IMR-90 (cell line): ENCODE data around the gene BCL2L1. TPM values are rescaled to one million over a fixed set of nuclear protein-coding genes. Genes with fewer than 3 reads are reported as not detected.
A peak's percentile ranks its signal among the peaks of the same experiment; 100 is the strongest.

Source experiments
- ATAC-seq: fragments of 200-7000 bp; cut with Tn5 transposase; 2 replicates; pipeline ENCODE4 v1.9.1; 2020; ENCODE audit warnings: low read depth, mild to moderate bottlenecking, moderate library complexity
- BruUV-seq: library from RNA; stranded (reverse); fragments of 400-500 nt; replicated peaks from 2 replicates; lab custom pipeline; 2021; lab: Mats Ljungman, UMichigan
- CTCF ChIA-PET: fragments of 300-600 bp; formaldehyde crosslinking; extraction: SDS; loops from one replicate; lab custom pipeline; 2021; ENCODE audit warnings: antibody characterized with exemption; lab: Yijun Ruan, JAX
- POLR2A ChIA-PET: fragments of 300-600 bp; sonication (Branson Sonifier 250); formaldehyde crosslinking; loops from one replicate; lab custom pipeline; 2022; ENCODE audit warnings: antibody characterized with exemption; ENCODE audit not compliant: unreplicated experiment; lab: Charles Lee
- DNase-seq: peaks from one replicate; pipeline ENCODE4 v3.0.0; 2013
- H2AFZ ChIP-seq: replicated peaks from 2 replicates; pipeline ENCODE3; 2013; ENCODE audit warnings: low read length, mild to moderate bottlenecking; ENCODE audit not compliant: poor library complexity
- H2AK5ac ChIP-seq: 2 replicates; pipeline ENCODE4 v1.6.1; 2013; ENCODE audit warnings: low read depth, low read length, inconsistent platforms
- H2AK9ac ChIP-seq: replicated peaks from 2 replicates; pipeline ENCODE3; 2013; ENCODE audit warnings: mild to moderate bottlenecking, low read depth, low read length, moderate library complexity; ENCODE audit not compliant: poor library complexity
- H2BK120ac ChIP-seq: 2 replicates; pipeline ENCODE4 v1.6.1; 2013; ENCODE audit warnings: low read depth, low read length, inconsistent platforms
- H2BK15ac ChIP-seq: 3 replicates; pipeline ENCODE4 v1.6.1; 2013; ENCODE audit warnings: low read depth, low read length, inconsistent platforms
- H2BK20ac ChIP-seq: 2 replicates; pipeline ENCODE4 v1.6.1; 2013; ENCODE audit warnings: low read depth, mild to moderate bottlenecking, inconsistent platforms, low read length, moderate library complexity
- H2BK5ac ChIP-seq: 2 replicates; pipeline ENCODE4 v1.6.1; 2013; ENCODE audit warnings: mild to moderate bottlenecking, low read depth, low read length, inconsistent platforms; ENCODE audit not compliant: poor library complexity, severe bottlenecking
- H3K14ac ChIP-seq: replicated peaks from 2 replicates; pipeline ENCODE4 v1.6.1; 2013; ENCODE audit warnings: low read depth, low read length, inconsistent platforms
- H3K18ac ChIP-seq: 2 replicates; pipeline ENCODE4 v1.6.1; 2013; ENCODE audit warnings: low read depth, low read length, control low read depth
- H3K23ac ChIP-seq: 2 replicates; pipeline ENCODE4 v1.6.1; 2013; ENCODE audit warnings: low read depth, low read length, inconsistent platforms
- H3K27ac ChIP-seq: 2 replicates; pipeline ENCODE4 v1.5.1; 2013; ENCODE audit warnings: mild to moderate bottlenecking, control low read depth, low read length; ENCODE audit not compliant: insufficient read depth
- H3K27me3 ChIP-seq: 2 replicates; pipeline ENCODE4 v1.6.1; 2013; ENCODE audit warnings: low read length; ENCODE audit not compliant: control insufficient read depth, insufficient read depth
- H3K36me3 ChIP-seq: 2 replicates; pipeline ENCODE4 v1.6.1; 2013; ENCODE audit warnings: low read length, mixed read lengths; ENCODE audit not compliant: control insufficient read depth, insufficient read depth
- H3K4ac ChIP-seq: 2 replicates; pipeline ENCODE4 v1.6.1; 2013; ENCODE audit warnings: low read depth, low read length, inconsistent platforms
- H3K4me1 ChIP-seq: 2 replicates; pipeline ENCODE4 v1.6.1; 2013; ENCODE audit warnings: low read length, mixed read lengths; ENCODE audit not compliant: control insufficient read depth, insufficient read depth
- H3K4me2 ChIP-seq: 2 replicates; pipeline ENCODE4 v1.6.1; 2013; ENCODE audit warnings: low read depth, mild to moderate bottlenecking, control low read depth, low read length, moderate library complexity
- H3K4me3 ChIP-seq: 2 replicates; pipeline ENCODE4 v1.5.1; 2013; ENCODE audit warnings: low read depth, mild to moderate bottlenecking, control low read depth, low read length, moderate library complexity; ENCODE audit not compliant: insufficient read depth
- H3K56ac ChIP-seq: 2 replicates; pipeline ENCODE4 v1.6.1; 2013; ENCODE audit warnings: low read length, inconsistent platforms; ENCODE audit not compliant: insufficient read depth; ENCODE audit errors: extremely low read depth
- H3K79me1 ChIP-seq, 2 experiments: 2 replicates each; pipeline ENCODE4 v1.6.1; 2013; ENCODE audit warnings: low read length in 2 of 2, inconsistent platforms in 1 of 2, low read depth in 1 of 2
- H3K9ac ChIP-seq: 2 replicates; pipeline ENCODE4 v1.6.1; 2013; ENCODE audit warnings: low read depth, low read length, control low read depth
- H3K9me1 ChIP-seq: 2 replicates; pipeline ENCODE4 v1.6.1; 2013; ENCODE audit warnings: low read length, inconsistent platforms; ENCODE audit not compliant: insufficient read depth
- H3K9me3 ChIP-seq: 2 replicates; pipeline ENCODE4 v1.6.1; 2013; ENCODE audit warnings: low read length; ENCODE audit not compliant: control insufficient read depth, insufficient read depth
- H4K20me1 ChIP-seq: 2 replicates; pipeline ENCODE4 v1.6.1; 2013; ENCODE audit warnings: low read length, inconsistent platforms; ENCODE audit not compliant: insufficient read depth
- H4K5ac ChIP-seq: 2 replicates; pipeline ENCODE4 v1.6.1; 2013; ENCODE audit warnings: mild to moderate bottlenecking, low read depth, low read length, control low read depth
- H4K8ac ChIP-seq, 2 experiments: 2 replicates each; pipeline ENCODE4 v1.6.1; 2013; ENCODE audit warnings: low read depth in 2 of 2, low read length in 2 of 2, control low read depth in 1 of 2, inconsistent platforms in 1 of 2
- H4K91ac ChIP-seq: 2 replicates; pipeline ENCODE4 v1.6.1; 2013; ENCODE audit warnings: low read depth, low read length, inconsistent platforms; ENCODE audit not compliant: insufficient read depth
- NFE2L2 ChIP-seq: fragments of 150-350 bp; IDR thresholded peaks from 2 replicates; pipeline ENCODE4 v1.6.1; 2016; ENCODE audit warnings: low read depth, mild to moderate bottlenecking, low read length
- RAD21 ChIP-seq: IDR thresholded peaks from 2 replicates; pipeline ENCODE4 v1.6.1; 2012; ENCODE audit warnings: low read length, improper control_type of control experiment
- RCOR1 ChIP-seq: IDR thresholded peaks from 2 replicates; pipeline ENCODE4 v1.6.1; 2012; ENCODE audit warnings: mild to moderate bottlenecking, low read length, improper control_type of control experiment; ENCODE audit not compliant: insufficient replicate concordance
- WGBS, 2 experiments: methylation state at CpG; one replicate each; pipeline versions ENCODE4 v1.1.5 to v1.1.7; 2013; ENCODE audit warnings: missing lambda C conversion rate in 2 of 2; ENCODE audit not compliant: insufficient read length in 1 of 2; ENCODE audit errors: extremely low coverage in 2 of 2; 5-methylcytosine and 5-hydroxymethylcytosine counted together
- dilution Hi-C: fragments of 300-500 bp; cut with HindIII; formaldehyde crosslinking; loops from one replicate; pipeline ENCODE4 v1.14.3; 2018; ENCODE audit warnings: low sequenced_read_pairs; ENCODE audit not compliant: unreplicated experiment
- in situ Hi-C: fragments of 300-500 bp; cut with MboI; formaldehyde crosslinking; loops from 3 replicates; pipeline ENCODE4 v1.14.3; 2019; ENCODE audit warnings: low sequenced_read_pairs, inconsistent platforms, mixed read lengths
- intact Hi-C: fragments of 100-400 bp; cut with micrococcal nuclease; formaldehyde crosslinking; loops from 2 replicates; pipeline ENCODE4 v1.10.0; 2022
- polyA plus RNA-seq, 3 experiments: library from polyadenylated mRNA; depleted of rRNA; stranded (reverse); fragments of >200 nt; gene quantifications; 2 replicates each; pipeline ENCODE4 v1.2.3, GENCODE V29; 2012; ENCODE audit warnings: low replicate concordance in 1 of 3
- total RNA-seq: library from RNA; depleted of rRNA; stranded (reverse); fragments of >200 nt; gene quantifications from 2 replicates; pipeline ENCODE4 v1.2.3, GENCODE V29; 2012

BCL2L1 gene
- total and polyA plus RNA-seq, 2 of the 4 experiments (the other 2 are of a cell fraction) = 40.2 to 41.9 TPM

DNA sequence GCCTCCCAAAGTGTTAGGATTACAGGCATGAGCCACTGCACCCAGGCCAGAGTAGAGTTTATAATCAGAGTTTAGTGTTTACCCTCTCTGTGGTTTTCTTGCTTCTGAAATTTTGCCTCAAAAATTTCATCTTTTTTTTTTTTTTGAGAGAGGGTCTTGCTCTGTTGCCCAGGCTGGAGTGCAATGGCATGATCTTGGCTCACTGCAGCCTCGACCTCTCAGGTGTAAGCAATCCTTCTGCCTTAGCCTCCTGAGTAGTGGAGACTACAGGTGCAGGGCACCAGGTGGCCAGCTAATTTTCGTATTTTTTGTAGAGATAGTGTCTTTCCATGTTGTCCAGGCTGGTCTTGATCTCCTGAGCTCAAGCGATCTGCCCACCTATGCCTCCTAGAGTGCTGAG, 45.1 kb upstream of the BCL2L1 start:
- Histone ChIP-seq H3K4me2 (no peak overlapping the region), H3K36me3 (peaks cover 1% of the 10 kb centered on the region; the same call in 1 of the 2 replicates), H3K18ac (no peak overlapping the region; the same call in 1 of the 2 replicates), H3K4me1 (peaks cover 5% of the 10 kb centered on the region), H3K4me3 (no peak overlapping the region), H2BK20ac (no peak overlapping the region), H2BK5ac (no peak overlapping the region), H3K56ac (no peak overlapping the region), H4K8ac (no peak overlapping the region), H3K4ac (no peak overlapping the region), H2AFZ (no peak overlapping the region), H3K27me3 (no peaks in the 10 kb centered on the region), H4K20me1 (0 out of 2 replicates have a peak, but pooled peaks cover 3% of the 10 kb centered on the region), H4K5ac (peak overlapping the region; percentile 26), H2AK5ac (peak overlapping the region; percentile 13; the same call in 1 of the 2 replicates), H2BK15ac (no peak overlapping the region), H3K9me1 (no peaks in the 10 kb centered on the region), H3K14ac (peak overlapping the region; percentile 19; the same call in 1 of the 2 replicates), H3K9ac (no peak overlapping the region), H2BK120ac (no peak overlapping the region), H3K23ac (no peak overlapping the region), H2AK9ac (no peak overlapping the region), H4K91ac (no peak overlapping the region), H3K27ac (no peak overlapping the region), H3K79me1 (peaks cover 48 to 53% of the 10 kb centered on the region in 2 experiments), H3K9me3 (peaks cover 4% of the 10 kb centered on the region)
- in situ Hi-C loops = no loop called here
- BruUV-seq = no TSS peak
- TF ChIP-seq RCOR1 (no peak), NFE2L2 (no peak), RAD21 (no peak)
- POLR2A ChIA-PET = no interaction called here
- ATAC-seq (no peak), DNase-seq (no peak)
- dilution Hi-C loops = no loop called here
- CTCF ChIA-PET = interaction anchor here (1.6 kb wide), 1 partner anchor 10 kb away, joined by 5 read pairs; no protein-coding TSS in a partner anchor
- intact Hi-C loops = no loop called here
- WGBS, 2 experiments = no CpG with 5 or more reads among the region's 3 CpGs
